ENCODE measurements around the gene SUMF1.

Gene SUMF1

GRCh38 chr3:4466741-4467521 is at the start of gene SUMF1:
SUMF1 (minus strand) TSS chr3:4467269; CDS start chr3:4467245, 24 bp downstream.
- peak; percentile 84 for DNase-seq

- DNase-seq: no peak
Measured at GRCh38 chr3:4515916-4516579, 49.0 kb upstream of the SUMF1 start.

GRCh38 chr3:4514916-4515315 is 47.8 kb upstream of the SUMF1 start:
- no peak for DNase-seq

GRCh38 chr3:4514321-4514720 is 47.3 kb upstream of the SUMF1 start:
- no peak for DNase-seq

- no peak for DNase-seq
Measured at GRCh38 chr3:4512895-4513616, 46.0 kb upstream of the SUMF1 start.

- DNase-seq: no peak
Measured at GRCh38 chr3:4511491-4512262, 44.6 kb upstream of the SUMF1 start.

GRCh38 chr3:4509983-4510755 is 43.1 kb upstream of the SUMF1 start:
- DNase-seq: no peak

GRCh38 chr3:4509043-4509442 is 42.0 kb upstream of the SUMF1 start:
- no peak for DNase-seq

GRCh38 chr3:4508048-4508981 is 41.2 kb upstream of the SUMF1 start:
- peak; percentile 21 for DNase-seq

- DNase-seq: peak; percentile 39
Measured at GRCh38 chr3:4507024-4507596, 40.0 kb upstream of the SUMF1 start.

- no peak for DNase-seq
Measured at GRCh38 chr3:4506559-4507023, 39.5 kb upstream of the SUMF1 start.

GRCh38 chr3:4505688-4506558 is 38.9 kb upstream of the SUMF1 start:
- no peak for DNase-seq

- DNase-seq: peak; percentile 33
Measured at GRCh38 chr3:4504340-4505261, 37.5 kb upstream of the SUMF1 start.

GRCh38 chr3:4503050-4503449 is 36.0 kb upstream of the SUMF1 start:
- no peak for DNase-seq

- DNase-seq: no peak
Measured at GRCh38 chr3:4501927-4502326, 34.9 kb upstream of the SUMF1 start.

GRCh38 chr3:4501437-4501836 is 34.4 kb upstream of the SUMF1 start:
- DNase-seq: no peak

GRCh38 chr3:4498446-4498845 is 31.4 kb upstream of the SUMF1 start:
- DNase-seq: no peak

GRCh38 chr3:4497843-4498324 is 30.8 kb upstream of the SUMF1 start:
- DNase-seq: no peak
